ENCODE measurements around the gene HCRTR1.

The HCRTR1 gene

GRCh38 chr1:31615414-31615813, 2.1 kb upstream of the HCRTR1 start:
- ChIA-PET CTCF (no interaction called here), POLR2A (ENCODE audit: low non-redundant PET) (no interaction called here)
- no peak overlapping the region for H3K27ac ChIP-seq
- TF ChIP-seq CTCF (conservative IDR thresholded peaks at IDR 0.05; ENCODE audit: low read depth): no peak
- no peak for DNase-seq (ENCODE audit: low spot score)

DNA sequence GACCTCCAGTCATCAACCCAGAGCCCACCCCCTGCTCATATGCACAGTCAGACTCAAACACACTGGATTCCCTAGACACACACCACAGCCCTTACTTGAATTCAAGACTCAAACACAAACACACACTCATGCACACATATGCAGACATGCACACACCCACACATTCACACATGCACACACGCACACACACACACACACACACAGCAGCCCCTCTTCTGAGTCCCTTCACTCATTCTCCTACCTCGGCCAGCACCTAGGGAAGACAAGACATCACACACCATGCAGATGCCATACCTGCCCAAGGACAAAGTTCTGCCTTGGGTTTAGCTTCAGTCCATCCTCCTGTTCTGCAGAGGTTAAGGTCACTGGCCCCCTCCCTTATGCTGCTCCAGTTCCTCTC, 1.6 kb upstream of the HCRTR1 start:
- ChIA-PET CTCF (no interaction called here), POLR2A (ENCODE audit: low non-redundant PET) (no interaction called here)
- no peak for DNase-seq (ENCODE audit: low spot score)
- TF ChIP-seq CTCF (conservative IDR thresholded peaks at IDR 0.05; ENCODE audit: low read depth): no peak
- H3K27ac ChIP-seq: no peak overlapping the region

GRCh38 chr1:31617916-31618746, 642 bp downstream of the HCRTR1 start:
- CTCF ChIA-PET: interaction anchor here (0.5 to 1.9 kb wide), 13 partner anchors 8 to 413 kb away, joined by 3 to 10 read pairs (median 3); no protein-coding TSS in a partner anchor
- POLR2A ChIA-PET (ENCODE audit: low non-redundant PET): no interaction called here
- DNase-seq (ENCODE audit: low spot score): peak; percentile 33
- peak; percentile 81 for TF ChIP-seq CTCF (conservative IDR thresholded peaks at IDR 0.05; ENCODE audit: low read depth)
- no peak overlapping the region for H3K27ac ChIP-seq

DNA sequence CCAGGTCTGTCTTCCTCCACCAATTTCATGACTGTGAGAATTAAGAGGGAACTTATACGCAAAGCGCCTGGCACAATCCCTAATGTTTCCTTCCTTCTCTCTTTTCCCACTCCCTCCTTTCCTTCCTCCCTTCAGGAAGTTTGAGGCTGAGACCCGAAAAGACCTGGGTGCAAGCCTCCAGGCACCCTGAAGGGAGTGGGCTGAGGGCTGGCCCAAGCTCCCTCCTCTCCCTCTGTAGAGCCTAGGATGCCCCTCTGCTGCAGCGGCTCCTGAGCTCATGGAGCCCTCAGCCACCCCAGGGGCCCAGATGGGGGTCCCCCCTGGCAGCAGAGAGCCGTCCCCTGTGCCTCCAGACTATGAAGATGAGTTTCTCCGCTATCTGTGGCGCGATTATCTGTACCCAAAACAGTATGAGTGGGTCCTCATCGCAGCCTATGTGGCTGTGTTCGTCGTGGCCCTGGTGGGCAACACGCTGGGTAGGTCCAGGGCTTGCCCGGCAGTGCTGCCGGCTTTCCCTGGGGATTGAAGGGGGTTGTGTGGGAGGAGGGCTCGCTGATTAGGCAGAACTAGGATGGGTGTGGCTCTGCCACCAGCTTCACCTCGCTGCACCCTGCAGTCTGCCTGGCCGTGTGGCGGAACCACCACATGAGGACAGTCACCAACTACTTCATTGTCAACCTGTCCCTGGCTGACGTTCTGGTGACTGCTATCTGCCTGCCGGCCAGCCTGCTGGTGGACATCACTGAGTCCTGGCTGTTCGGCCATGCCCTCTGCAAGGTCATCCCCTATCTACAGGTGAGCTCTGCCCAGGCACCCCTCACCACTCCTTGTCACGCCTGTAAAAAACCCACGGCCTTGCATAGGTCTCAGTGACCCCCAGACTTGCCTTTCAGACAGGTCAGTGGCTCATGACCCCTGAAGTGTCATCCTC, 1.7 kb downstream of the HCRTR1 start:
- POLR2A ChIA-PET (ENCODE audit: low non-redundant PET): no interaction called here
- no peak for TF ChIP-seq CTCF (conservative IDR thresholded peaks at IDR 0.05; ENCODE audit: low read depth)
- no peak for DNase-seq (ENCODE audit: low spot score)
- no peak overlapping the region for H3K27ac ChIP-seq
- CTCF ChIA-PET: interaction anchor here (0.6 to 1.9 kb wide), 10 partner anchors 9 to 374 kb away, joined by 3 to 10 read pairs (median 3); no protein-coding TSS in a partner anchor

GRCh38 chr1:31620631-31621497, 3.4 kb downstream of the HCRTR1 start:
- H3K27ac ChIP-seq: no peak overlapping the region
- POLR2A ChIA-PET (ENCODE audit: low non-redundant PET): no interaction called here
- no peak for TF ChIP-seq CTCF (conservative IDR thresholded peaks at IDR 0.05; ENCODE audit: low read depth)
- no peak for DNase-seq (ENCODE audit: low spot score)
- CTCF ChIA-PET: no interaction called here

GRCh38 chr1:31621498-31621820, 4.0 kb downstream of the HCRTR1 start:
- no peak for TF ChIP-seq CTCF (conservative IDR thresholded peaks at IDR 0.05; ENCODE audit: low read depth)
- POLR2A ChIA-PET (ENCODE audit: low non-redundant PET): no interaction called here
- no peak overlapping the region for H3K27ac ChIP-seq
- CTCF ChIA-PET: no interaction called here
- no peak for DNase-seq (ENCODE audit: low spot score)
